GM03348 (cell line): ENCODE measurements around the gene REXO5.
"Not testable (repeated sequence)": the region's sequence is repeated elsewhere in the genome, so short reads cannot be mapped to it uniquely, and the experiment has no call there.

ENCODE experiments used
- DNase-seq: peaks from one replicate; pipeline ENCODE4 v3.0.0; 2012; ENCODE audit warnings: low spot score

Gene REXO5

GRCh38 chr16:20806168-20807050, at the start of gene REXO5, which contains the start of gene ERI2:
Gene REXO5 (plus strand): TSS chr16:20806527. CDS start chr16:20806954, 427 bp downstream.
Gene ERI2 (minus strand): TSS chr16:20806472. CDS start chr16:20806430, 42 bp downstream.
- peak; percentile 95 for DNase-seq

- no peak for DNase-seq
Measured at GRCh38 chr16:20760346-20760745, 46.0 kb upstream of the REXO5 start.

GRCh38 chr16:20761175-20761574, 45.2 kb upstream of the REXO5 start:
- no peak for DNase-seq

GRCh38 chr16:20762404-20763123, 43.8 kb upstream of the REXO5 start:
- no peak for DNase-seq

DNA sequence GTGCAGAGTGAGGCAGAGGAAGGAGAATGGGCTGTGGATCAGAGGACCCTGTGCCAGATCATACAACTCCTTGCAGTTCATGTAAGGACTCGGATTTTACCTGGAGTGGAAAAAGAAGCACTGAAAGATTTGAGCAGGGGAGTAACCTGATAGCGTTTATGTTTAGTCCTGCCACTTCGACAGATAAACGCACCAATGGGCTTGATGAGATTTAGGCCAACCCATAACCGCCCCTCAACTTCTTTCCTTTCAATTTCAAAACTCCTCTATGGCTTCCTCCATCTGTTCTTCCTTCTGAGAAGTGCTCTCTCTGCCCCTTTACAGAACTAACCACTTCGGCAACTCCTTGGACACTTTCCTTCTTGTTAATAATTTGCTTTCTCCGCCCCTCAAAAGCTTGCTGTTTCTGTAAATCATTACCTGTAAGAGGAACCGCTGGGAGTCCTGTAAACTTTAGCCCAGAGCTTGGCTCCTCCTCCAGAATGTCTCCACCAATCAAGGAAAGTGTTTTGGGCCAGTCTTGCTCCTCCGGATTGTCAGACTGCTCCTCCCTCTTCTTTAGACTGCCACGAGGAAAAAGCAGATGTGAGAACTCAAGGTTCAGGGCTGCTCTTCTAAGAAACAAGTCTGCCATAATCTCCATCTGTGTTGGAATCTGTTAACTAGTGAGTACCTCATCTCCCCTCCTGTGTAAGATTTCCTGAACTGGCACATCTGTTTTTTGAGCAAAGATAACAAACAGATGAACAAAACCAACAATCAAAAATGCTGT, 42.7 kb upstream of the REXO5 start, which contains the start of gene ACSM3:
Gene ACSM3 (plus strand): TSS at position 554 of the 772 bp plus-strand sequence. CDS start 6,021 bp downstream, outside the sequence.
- peak; percentile 91 for DNase-seq

DNA sequence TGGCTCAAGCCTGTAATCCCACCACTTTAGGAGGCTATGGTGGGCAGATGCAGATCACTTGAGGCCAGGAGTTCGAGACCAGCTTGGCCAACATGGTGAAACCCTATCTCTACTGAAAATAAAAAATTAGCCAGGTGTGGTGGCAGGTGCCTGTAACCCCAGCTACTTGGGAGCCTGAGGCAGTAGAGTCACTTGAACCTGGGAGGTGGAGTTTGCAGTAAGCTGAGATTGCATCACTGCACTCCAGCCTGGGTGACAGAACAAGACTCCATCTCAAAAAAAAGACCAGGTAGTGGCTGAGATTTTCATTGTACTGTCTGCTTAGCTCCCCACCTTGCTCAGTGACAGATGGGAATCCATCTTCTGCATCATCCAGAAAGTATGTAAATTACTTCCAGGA, 41.9 kb upstream of the REXO5 start:
- DNase-seq, result not testable (repeated sequence)

DNA sequence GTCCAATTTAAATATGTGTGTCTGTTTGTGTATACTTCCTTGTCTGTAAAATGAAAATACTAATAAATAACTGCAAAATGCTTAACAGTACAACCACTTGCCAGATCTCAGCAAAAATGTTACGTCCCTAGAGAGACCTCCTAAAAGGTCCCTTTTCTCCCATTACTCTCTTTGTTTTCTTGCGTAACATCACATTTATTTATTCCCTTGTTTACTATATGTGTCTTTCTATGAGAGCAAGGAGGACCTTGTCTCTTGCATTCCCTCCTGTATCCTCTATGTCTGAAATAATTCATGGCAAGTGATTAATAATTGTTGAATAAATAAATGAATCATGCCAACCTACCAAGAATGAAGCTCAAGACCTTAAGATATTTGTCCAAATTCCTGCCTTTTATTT, 40.6 kb upstream of the REXO5 start:
- DNase-seq, result no peak

DNA sequence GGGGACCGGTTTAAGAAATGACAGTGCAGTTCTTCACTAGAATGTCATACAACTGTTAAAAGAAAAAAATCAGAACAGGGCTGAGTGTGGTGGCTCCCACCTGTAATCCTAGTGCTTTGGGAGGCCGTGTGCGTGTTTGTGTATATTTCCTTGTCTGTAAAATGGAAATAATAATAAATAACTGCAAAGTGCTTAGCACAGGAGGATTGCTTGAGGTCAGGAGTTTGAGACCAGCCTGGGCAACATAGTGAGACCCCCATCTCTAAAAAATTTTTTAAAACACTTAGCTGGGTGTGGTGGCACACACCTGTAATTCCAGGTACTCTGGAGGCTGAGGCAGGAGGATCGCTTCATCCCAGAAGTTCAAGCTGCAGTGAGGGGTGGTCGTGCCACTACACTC, 40.0 kb upstream of the REXO5 start:
- no peak for DNase-seq

GRCh38 chr16:20767577-20767976, 38.8 kb upstream of the REXO5 start:
- DNase-seq, result no peak

DNA sequence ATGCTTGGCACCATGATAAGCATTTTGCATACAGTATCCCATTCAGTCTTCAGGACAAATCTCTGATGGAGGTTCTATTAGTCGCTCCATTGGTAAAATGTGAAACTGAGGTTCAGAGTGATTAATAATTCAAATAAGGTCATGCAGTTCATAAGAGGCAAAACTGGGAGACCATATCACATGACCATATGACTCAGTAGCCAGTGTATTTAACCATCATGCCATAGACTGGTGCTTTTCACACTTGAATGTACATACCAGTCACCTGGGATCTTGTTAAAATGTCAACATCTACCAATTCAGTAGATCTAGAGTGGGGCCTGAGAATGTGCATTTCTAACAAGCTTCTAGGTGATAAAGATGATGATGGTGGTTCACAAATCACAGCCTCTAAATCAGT, 38.2 kb upstream of the REXO5 start:
- DNase-seq, result no peak

GRCh38 chr16:20768818-20769217, 37.5 kb upstream of the REXO5 start:
- DNase-seq, result no peak

DNA sequence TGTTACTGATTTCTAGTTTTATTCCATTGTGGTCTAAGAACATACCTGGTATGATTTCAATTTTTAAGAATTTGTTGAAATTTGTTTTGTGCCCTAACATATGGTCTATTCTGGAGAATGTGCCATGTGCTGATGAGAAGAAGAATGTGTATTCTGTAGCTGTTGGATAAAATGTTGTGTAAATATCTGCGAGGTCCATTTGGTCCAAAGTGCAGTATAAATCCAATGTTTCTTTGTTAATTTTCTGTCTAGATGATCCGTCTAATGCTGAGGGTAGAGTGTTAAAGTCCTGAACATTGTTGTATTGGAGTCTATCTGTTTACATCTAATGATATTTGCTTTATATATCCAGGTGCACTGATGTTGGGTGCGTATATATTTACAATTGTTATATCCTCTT, 32.6 kb upstream of the REXO5 start:
- no peak for DNase-seq

- DNase-seq, result peak; percentile 62
Measured at GRCh38 chr16:20774703-20775362, 31.5 kb upstream of the REXO5 start.

DNA sequence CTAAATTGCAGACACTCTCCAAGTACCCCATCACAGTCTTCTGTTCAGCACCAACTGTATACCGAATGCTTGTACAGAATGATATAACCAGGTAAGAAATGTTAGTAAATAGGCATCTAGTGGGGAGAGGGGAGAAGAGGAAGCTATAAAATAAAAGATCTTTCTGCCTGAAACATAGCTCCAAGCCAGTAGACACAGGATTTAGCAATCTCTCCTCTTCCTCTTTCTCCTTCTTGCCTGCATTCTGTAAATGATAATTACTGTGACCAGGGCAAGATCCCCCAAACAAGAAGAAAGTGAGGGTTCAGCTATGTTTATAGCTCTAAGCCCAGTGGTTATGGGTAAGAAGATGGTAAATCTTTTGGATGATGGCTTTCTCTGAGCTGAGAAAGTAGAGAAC, 24.6 kb upstream of the REXO5 start:
- no peak for DNase-seq

DNA sequence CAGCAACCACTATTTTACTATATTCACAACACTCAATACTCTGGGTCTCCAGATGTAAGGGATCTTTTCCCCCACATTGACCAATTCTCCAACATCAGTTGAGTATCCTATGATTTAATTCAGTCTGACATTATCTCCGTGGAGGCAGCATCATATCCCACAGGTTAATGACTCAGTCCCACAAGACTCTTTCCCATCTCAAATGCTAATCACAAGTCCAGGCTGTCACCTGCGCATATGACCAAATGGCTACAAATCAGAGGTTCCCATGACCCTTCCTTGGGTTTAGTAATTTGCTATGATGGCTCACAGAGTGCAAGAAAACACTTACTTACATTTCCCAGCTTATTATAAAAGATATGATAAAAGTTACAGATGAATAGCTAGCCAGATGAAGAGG, 23.9 kb upstream of the REXO5 start:
- DNase-seq, result no peak

GRCh38 chr16:20784204-20784603, 22.1 kb upstream of the REXO5 start:
- DNase-seq, result no peak

DNA sequence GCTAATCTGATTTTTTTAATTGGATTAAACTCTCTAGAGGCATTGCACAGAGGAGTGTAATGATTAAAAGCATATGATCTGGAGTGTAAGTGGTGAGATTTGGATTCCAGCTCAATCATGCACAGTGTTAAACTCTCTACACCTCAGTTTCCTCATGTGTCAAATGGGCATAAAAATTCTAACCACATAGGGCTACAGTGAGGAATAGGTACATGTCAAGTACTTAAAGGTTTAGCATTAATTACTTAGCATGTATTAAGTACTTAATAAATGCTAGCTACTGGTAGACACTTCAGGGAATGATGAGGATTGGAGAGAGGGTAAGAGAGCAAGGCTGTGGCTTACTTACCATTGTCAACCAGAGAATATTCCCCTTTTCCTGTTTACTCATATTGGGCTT, 17.2 kb upstream of the REXO5 start:
- no peak for DNase-seq

GRCh38 chr16:20791923-20792612, 14.3 kb upstream of the REXO5 start:
- no peak for DNase-seq

DNA sequence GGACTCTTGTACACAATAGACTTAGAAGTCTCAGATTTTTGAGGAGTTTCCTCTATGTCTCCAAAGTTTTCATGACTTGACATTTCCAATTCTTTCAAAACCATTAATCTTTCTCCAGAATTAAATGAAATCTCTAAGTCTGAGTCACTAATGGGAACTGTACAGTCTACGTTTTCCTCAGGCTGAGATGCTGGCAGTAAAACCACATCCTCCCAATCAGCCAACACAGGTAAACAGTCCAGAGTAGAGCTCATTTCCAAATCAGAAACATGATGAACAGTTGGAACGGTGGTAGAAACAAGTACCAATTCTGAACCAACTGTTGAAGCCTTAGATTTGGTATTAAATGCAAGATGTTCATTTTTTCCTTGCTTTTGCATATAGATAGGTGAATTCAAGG, 8.0 kb upstream of the REXO5 start:
- DNase-seq, result no peak

- peak; percentile 41 for DNase-seq
Measured at GRCh38 chr16:20799599-20799998, 6.7 kb upstream of the REXO5 start.

- no peak for DNase-seq
Measured at GRCh38 chr16:20801278-20801677, 5.0 kb upstream of the REXO5 start.
